Stimulated activated CD8-positive, alpha-beta memory T cell treated with anti-CD3 and anti-CD28 coated beads, Interleukin-15, amount 100 ng/mL, for 48 hours (primary cell): ENCODE data around the gene NAV3.

ENCODE experiments used
- DNase-seq, 2 donors: peaks; one replicate each; pipeline ENCODE4 v3.0.0-alpha.2; 2020; ENCODE audit warnings: low read depth in 2 of 2

NAV3 gene, protein sequence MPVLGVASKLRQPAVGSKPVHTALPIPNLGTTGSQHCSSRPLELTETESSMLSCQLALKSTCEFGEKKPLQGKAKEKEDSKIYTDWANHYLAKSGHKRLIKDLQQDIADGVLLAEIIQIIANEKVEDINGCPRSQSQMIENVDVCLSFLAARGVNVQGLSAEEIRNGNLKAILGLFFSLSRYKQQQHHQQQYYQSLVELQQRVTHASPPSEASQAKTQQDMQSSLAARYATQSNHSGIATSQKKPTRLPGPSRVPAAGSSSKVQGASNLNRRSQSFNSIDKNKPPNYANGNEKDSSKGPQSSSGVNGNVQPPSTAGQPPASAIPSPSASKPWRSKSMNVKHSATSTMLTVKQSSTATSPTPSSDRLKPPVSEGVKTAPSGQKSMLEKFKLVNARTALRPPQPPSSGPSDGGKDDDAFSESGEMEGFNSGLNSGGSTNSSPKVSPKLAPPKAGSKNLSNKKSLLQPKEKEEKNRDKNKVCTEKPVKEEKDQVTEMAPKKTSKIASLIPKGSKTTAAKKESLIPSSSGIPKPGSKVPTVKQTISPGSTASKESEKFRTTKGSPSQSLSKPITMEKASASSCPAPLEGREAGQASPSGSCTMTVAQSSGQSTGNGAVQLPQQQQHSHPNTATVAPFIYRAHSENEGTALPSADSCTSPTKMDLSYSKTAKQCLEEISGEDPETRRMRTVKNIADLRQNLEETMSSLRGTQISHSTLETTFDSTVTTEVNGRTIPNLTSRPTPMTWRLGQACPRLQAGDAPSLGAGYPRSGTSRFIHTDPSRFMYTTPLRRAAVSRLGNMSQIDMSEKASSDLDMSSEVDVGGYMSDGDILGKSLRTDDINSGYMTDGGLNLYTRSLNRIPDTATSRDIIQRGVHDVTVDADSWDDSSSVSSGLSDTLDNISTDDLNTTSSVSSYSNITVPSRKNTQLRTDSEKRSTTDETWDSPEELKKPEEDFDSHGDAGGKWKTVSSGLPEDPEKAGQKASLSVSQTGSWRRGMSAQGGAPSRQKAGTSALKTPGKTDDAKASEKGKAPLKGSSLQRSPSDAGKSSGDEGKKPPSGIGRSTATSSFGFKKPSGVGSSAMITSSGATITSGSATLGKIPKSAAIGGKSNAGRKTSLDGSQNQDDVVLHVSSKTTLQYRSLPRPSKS (N-terminal part only)

DNA sequence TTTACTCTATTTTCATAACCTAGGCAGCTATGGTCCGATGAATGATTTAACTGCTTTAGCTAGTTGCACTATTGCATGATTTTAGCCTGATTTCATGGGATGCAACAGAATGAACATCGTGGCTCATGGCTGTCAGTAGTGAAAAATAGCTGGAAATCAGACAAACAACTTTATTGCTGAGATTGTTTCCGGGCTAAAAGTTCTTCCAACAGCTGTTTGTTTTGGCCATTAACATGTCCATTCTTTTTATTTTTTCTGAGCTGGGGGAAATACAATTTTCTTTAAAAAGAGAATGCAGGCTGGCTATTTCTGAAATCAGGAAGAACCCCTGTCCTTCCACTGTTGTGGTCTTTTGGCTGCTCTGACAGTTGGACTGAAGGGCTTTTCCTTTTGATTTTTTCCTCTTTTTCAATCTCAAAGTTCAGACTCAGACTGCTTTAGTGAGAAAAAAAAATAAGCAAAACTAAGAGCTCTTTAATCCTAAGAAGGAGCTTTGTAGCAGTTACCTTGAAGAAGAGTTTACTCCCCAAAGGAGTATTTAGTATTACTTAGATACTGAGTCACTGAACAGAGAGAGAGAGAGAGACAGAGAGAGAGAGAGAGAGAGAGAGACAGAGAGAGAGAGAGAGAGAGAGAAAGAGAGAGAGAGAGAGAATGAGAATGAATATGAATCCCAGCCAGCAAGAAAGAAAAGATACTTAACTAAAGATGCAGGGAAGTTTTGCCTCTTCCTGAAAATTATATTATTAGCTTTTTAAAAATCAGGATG lies at the start of gene NAV3:
TSS of gene NAV3 (plus strand) at position 312 of the 769 bp plus-strand sequence. CDS start 568 bp downstream, outside the sequence.
- no peak for DNase-seq

DNA sequence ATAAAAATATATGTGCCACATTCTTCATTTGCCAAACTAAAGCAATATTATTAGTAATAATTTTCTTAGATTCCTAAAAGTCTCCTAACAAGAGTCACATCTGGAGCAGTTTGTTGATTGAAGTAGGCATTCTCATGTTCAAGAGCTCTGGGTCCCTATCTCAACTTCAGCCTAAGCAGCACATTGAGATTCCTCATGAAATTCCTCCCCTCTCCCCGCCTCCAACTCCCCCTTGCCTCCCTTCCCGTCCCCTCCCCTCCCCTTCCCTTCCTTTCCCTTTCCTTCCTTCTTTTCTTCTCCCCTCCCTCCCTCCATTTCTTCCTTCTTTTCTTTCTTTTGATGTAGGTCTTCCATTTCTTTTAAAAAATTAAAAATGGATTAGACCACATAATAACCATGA lies 48.7 kb upstream of the NAV3 start:
- no peak for DNase-seq

DNA sequence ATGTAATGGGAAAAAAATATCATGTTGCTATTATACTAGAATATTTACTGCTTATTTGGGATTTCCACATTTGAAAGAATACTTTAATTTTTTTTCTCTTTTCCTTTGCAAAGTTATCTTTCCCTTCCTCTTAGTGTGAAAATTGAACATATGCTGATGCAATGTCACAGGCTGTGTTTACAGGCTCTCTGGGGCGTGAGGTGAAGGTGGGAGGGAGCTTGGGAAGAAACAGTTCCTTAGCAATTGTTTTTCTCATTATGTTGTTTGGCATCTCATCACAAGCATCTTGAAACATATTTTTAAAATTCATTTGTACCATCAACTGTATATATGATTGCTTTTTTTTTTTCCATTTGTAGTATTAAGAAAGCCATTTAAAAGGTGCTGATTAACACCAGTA lies 47.9 kb upstream of the NAV3 start:
- DNase-seq = no peak

GRCh38 chr12:77785211-77785610 lies 45.5 kb upstream of the NAV3 start:
- DNase-seq = no peak

DNA sequence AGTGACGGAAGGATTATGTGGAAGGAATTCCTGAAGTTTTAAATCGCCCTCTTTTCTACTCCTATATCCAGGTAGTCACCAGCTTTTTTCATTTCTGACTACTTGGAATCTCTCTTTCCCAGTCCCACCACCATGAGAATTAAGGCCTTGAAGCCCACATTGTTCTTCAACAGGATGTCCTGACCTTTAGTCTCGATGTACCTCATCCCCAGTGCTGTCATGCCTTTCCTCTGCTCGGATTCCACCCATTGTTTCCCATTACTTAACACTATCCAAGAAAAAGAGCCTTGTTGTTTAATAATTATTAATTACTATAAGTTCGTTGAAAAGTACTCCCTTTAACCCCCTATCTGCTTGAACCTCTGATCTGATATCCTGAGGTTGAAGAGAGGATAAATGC lies 44.0 kb upstream of the NAV3 start:
- no peak for DNase-seq

GRCh38 chr12:77788231-77789168 lies 42.2 kb upstream of the NAV3 start:
- DNase-seq = no peak

GRCh38 chr12:77795699-77796098 lies 35.0 kb upstream of the NAV3 start:
- no peak for DNase-seq

GRCh38 chr12:77796775-77797174 lies 33.9 kb upstream of the NAV3 start:
- DNase-seq = no peak

DNA sequence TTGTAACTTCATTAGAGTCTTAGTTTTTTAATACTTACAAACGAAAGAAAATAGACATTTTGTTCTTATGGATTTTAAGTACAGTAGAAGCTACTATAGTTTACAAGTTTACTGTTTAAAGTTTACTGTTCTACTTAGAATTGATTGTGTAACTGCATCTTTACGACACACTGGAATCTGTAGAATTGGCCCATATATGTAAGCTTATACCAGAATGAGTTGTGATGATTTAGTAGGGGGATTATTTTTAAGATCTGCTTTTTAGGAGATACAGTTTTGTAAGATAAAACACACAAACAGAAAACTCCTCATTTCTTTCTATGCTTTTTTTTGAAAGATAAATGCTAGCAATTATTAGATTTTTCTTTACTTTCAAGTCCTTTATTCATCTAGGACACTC lies 30.2 kb upstream of the NAV3 start:
- no peak for DNase-seq

DNA sequence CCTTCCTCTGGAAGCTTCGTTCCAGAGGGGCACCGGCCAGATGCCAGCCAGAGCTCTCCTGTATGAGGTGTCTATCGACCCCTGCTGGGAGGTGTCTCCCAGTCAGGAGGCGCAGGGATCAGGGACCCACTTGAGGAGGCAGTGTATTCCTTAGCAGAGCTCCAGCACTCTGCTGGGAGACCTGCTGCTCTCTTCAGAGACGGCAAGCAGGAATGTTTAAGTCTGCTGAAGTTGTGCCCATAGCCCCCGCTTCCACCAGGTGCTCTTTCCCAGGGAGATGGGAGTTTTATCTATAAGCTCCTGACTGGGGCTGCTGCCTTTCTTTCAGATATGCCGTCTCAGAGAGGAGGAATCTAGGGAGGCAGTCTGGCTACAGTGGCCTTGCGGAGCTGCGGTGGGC lies 22.2 kb upstream of the NAV3 start:
- no peak for DNase-seq

- DNase-seq = no peak
Measured at GRCh38 chr12:77813558-77813957, 17.1 kb upstream of the NAV3 start.

DNA sequence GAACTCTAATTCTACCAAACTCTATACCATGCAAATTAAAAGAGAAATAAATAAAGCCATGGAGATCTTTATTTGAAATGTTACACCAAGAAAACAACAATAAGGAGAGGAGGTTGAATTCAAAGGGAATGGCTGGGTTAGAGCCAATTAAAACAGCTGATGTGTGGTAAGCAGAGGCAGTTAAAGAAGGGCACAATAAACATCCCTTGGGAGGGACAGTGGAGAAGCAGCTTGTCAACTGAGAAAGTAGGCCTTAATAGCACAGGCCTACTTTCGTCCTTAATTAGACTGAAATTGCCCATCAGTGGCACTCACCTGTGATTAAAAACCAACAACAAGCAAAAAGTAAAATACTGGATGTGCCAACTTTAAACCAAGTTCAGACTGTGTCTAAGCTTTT lies 16.3 kb upstream of the NAV3 start:
- DNase-seq = no peak

DNA sequence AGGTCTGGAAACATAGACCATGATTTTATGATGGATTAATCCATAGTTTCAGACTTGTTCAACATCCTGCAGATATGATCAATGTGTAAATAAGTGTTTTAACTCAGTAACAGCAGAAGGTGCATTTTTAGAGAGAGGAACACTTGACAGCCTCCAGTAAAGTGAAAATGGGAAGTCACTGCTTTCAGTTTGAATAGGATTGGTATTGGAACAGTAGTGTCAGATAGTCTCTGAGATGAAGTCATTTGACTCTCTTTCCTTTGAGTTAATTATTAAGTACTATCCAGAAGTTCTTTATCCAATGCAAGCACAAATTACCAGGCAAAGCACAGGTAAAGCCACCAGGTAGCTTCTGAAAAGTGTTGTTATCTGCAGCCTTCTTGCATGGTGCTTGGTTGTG lies 14.5 kb upstream of the NAV3 start:
- DNase-seq = no peak

DNA sequence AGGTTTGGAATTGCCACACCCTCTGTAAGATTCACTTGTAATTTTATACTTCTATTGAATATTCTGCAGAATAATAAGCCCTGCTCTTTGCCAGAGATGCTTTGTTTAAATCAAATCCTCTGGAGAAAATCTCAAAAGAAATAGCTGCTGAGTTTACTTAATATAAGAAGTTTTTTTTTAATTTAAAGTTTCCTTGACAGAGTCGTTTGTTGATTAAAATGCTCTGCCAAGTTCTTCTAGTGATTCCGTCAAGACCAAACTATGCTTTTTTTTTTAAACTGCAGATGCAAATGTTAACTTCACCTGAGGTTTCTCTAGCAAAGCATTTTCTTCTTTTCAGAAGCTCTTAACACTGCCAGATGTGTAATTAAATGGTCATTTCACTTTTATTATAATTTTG lies 13.4 kb upstream of the NAV3 start:
- no peak for DNase-seq

DNA sequence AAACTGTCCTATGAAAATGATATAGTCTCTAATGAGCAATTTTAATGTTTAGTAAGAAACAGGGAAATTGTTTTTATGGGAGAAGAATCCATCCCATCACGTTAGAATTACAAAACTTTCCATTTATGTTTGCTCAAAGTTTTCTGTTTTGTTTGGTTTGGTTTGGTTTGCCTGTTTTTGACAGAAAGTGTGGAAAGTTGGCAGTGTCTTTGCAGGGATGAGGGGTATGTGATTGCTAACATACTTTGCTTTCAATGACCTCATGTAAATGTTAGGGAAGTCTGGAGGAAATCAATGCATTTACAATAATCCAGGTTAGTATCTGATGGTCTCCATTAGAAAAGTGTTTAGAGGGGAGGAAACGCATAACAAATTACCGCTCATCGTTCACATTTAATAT lies 12.3 kb upstream of the NAV3 start:
- no peak for DNase-seq

- DNase-seq = no peak
Measured at GRCh38 chr12:77821699-77822203, 8.9 kb upstream of the NAV3 start.

GRCh38 chr12:77833329-77833728 lies 2.6 kb downstream of the NAV3 start:
- DNase-seq = no peak

GRCh38 chr12:77834618-77835017 lies 3.9 kb downstream of the NAV3 start:
- DNase-seq = no peak

DNA sequence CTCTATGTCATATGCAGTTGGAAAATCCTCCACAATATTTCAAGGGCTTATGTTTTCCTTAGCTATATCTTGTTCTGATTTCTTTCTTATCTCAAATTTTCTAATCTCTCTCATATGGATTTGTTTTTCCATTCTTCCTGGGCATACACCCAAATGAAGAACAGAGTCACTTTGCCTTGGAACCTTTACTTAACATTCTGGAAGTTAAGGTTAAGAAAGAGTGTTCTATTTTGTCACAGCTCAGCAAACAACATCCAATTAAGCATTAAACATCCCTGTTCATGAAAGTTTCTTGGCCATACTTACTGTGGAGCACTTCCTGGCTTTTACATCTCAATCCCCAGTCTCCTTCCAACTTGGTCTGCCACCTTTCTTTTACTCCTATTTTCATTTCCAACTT lies 5.3 kb downstream of the NAV3 start:
- DNase-seq = no peak

GRCh38 chr12:77837876-77838291 lies 7.2 kb downstream of the NAV3 start:
- DNase-seq = no peak
